KMS-11 (cell line): ENCODE results near the gene ELK3.

ENCODE experiments used
- H2AFZ ChIP-seq: fragments of 200-600 bp; sonication (generic); 2 replicates; pipeline ENCODE4 v1.6.1; 2016; ENCODE audit warnings: antibody characterized with exemption, mixed run types, low read depth
- H3K27ac ChIP-seq: fragments of 200-600 bp; sonication (generic); 2 replicates; pipeline ENCODE4 v1.6.1; 2016; ENCODE audit warnings: mild to moderate bottlenecking, mixed run types
- H3K27me3 ChIP-seq: fragments of 200-600 bp; sonication (generic); 2 replicates; pipeline ENCODE4 v1.6.1; 2017; ENCODE audit warnings: mild to moderate bottlenecking, low read depth, mixed run types, moderate library complexity; ENCODE audit not compliant: insufficient read depth
- H3K36me3 ChIP-seq: fragments of 200-600 bp; sonication (generic); 2 replicates; pipeline ENCODE4 v1.6.1; 2017; ENCODE audit warnings: mild to moderate bottlenecking, mixed run types; ENCODE audit not compliant: insufficient read depth
- H3K4me1 ChIP-seq: fragments of 200-600 bp; sonication (generic); 2 replicates; pipeline ENCODE4 v1.6.1; 2016; ENCODE audit warnings: mild to moderate bottlenecking, low read depth, mixed run types; ENCODE audit not compliant: poor library complexity, severe bottlenecking
- H3K4me2 ChIP-seq: fragments of 200-600 bp; sonication (generic); 2 replicates; pipeline ENCODE4 v1.7.0; 2016; ENCODE audit warnings: mild to moderate bottlenecking, mixed run types
- H3K4me3 ChIP-seq: fragments of 200-600 bp; sonication (generic); IDR thresholded peaks from 2 replicates; pipeline ENCODE4 v1.6.1; 2017; ENCODE audit warnings: low read depth, low read length, mixed read lengths; ENCODE audit not compliant: insufficient read depth
- H3K79me2 ChIP-seq: fragments of 200-600 bp; sonication (generic); 2 replicates; pipeline ENCODE4 v1.6.1; 2016; ENCODE audit warnings: low read depth, mixed run types; ENCODE audit not compliant: insufficient read depth
- H3K9ac ChIP-seq: fragments of 200-600 bp; sonication (generic); 2 replicates; pipeline ENCODE4 v1.6.1; 2016; ENCODE audit warnings: mild to moderate bottlenecking, mixed run types
- H4K20me1 ChIP-seq: fragments of 200-600 bp; sonication (generic); 2 replicates; pipeline ENCODE4 v1.6.1; 2016; ENCODE audit warnings: mild to moderate bottlenecking, mixed run types; ENCODE audit not compliant: insufficient read depth
- CTCF ChIP-seq: fragments of 200-600 bp; sonication (generic); conservative IDR thresholded peaks from 2 replicates; pipeline ENCODE4 v1.6.1; 2017; ENCODE audit warnings: low read depth, mild to moderate bottlenecking, antibody characterized with exemption, low read length, moderate library complexity, mixed read lengths

ELK3 gene

GRCh38 chr12:96220902-96221301 lies 26.7 kb downstream of the ELK3 start:
- no peaks in the 10 kb centered on the region for H3K4me1 ChIP-seq
- H3K27me3 ChIP-seq: no peaks in the 10 kb centered on the region
- H4K20me1 ChIP-seq: no peaks in the 10 kb centered on the region
- H3K79me2 ChIP-seq: peaks cover 32% of the 10 kb centered on the region; the same call in 1 of the 2 replicates
- no peak for TF ChIP-seq CTCF
- no peak overlapping the region for H3K4me3 ChIP-seq
- H3K27ac ChIP-seq: no peak overlapping the region
- no peak overlapping the region for H3K4me2 ChIP-seq
- no peak overlapping the region for H2AFZ ChIP-seq
- no peak overlapping the region for H3K9ac ChIP-seq
- no peaks in the 10 kb centered on the region for H3K36me3 ChIP-seq

GRCh38 chr12:96221391-96221790 lies 27.2 kb downstream of the ELK3 start:
- Histone ChIP-seq H3K9ac (no peak overlapping the region), H4K20me1 (no peaks in the 10 kb centered on the region), H3K27me3 (no peaks in the 10 kb centered on the region), H3K4me3 (no peak overlapping the region), H3K27ac (no peak overlapping the region), H3K36me3 (no peaks in the 10 kb centered on the region), H3K4me2 (no peak overlapping the region), H2AFZ (no peak overlapping the region), H3K4me1 (no peaks in the 10 kb centered on the region), H3K79me2 (peaks cover 27% of the 10 kb centered on the region; the same call in 1 of the 2 replicates)
- no peak for TF ChIP-seq CTCF

DNA sequence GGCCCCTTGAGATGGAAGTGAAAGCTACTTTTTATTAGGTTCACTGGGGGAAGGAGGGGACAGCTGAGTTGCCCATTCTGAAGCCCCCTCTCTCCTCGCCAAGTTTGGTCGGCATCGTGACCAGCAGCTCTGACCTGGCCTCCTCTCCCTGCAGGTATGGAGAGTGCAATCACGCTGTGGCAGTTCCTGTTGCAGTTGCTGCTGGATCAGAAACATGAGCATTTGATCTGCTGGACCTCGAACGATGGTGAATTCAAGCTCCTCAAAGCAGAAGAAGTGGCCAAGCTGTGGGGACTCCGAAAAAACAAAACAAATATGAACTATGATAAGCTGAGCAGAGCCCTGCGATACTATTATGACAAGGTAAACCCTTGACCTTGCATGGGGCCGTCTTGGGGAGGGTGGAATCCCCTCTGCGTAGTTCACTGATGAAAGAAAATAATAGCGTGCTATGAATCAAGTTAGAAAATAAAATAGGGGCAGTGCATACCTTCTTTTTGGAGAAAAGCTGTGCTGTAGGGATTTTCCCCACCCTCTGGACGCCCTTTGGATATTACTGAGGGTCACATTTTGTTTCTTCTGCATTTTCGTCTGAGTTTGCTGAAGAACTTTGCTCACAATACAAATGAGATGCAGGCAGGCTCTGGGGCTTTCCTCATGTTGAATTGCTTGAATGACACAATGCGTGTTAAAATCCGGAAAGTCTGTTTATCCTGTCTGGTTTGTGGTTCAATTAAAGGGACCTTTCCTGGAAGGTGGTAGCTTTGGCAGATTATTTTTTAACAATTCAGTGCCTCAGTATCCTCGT lies 29.4 kb downstream of the ELK3 start:
- Histone ChIP-seq H2AFZ (no peak overlapping the region), H3K36me3 (no peaks in the 10 kb centered on the region), H3K4me3 (no peak overlapping the region), H3K9ac (no peak overlapping the region), H3K4me1 (no peaks in the 10 kb centered on the region), H3K27ac (no peak overlapping the region), H3K79me2 (peaks cover 8% of the 10 kb centered on the region; the same call in 1 of the 2 replicates), H3K27me3 (no peaks in the 10 kb centered on the region), H3K4me2 (no peak overlapping the region), H4K20me1 (no peaks in the 10 kb centered on the region)
- TF ChIP-seq CTCF: no peak

DNA sequence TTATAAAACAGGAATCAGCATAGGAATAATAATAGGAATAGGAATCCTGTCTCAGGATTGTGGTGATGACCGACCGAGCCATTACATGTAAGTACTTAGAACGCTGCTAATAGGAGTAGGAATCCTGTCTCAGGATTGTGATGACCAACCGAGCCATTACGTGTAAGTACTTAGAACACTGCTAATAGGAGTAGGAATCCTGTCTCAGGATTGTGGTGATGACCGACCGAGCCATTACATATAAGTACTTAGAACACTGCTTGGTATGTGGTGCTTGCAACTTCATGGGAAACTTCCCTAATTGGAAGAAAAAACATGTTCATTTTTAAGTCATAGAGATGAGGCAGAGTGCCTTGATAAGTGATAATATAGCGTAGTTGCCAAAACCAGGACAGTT lies 30.0 kb downstream of the ELK3 start:
- Histone ChIP-seq H3K79me2 (peaks cover 8% of the 10 kb centered on the region; the same call in 1 of the 2 replicates), H3K27ac (no peak overlapping the region), H4K20me1 (no peaks in the 10 kb centered on the region), H3K27me3 (no peaks in the 10 kb centered on the region), H3K36me3 (no peaks in the 10 kb centered on the region), H3K4me2 (no peak overlapping the region), H2AFZ (no peak overlapping the region), H3K9ac (no peak overlapping the region), H3K4me3 (no peak overlapping the region), H3K4me1 (no peaks in the 10 kb centered on the region)
- no peak for TF ChIP-seq CTCF
